Spleen (tissue), 13 donors: ENCODE data around the gene COL21A1. TPM values are rescaled to one million over a fixed set of nuclear protein-coding genes. Genes with fewer than 3 reads are reported as not detected.

ENCODE experiments used
- DNase-seq: peaks from one replicate; pipeline ENCODE4 v3.0.0-alpha.2; 2020
- H3K27ac ChIP-seq, 8 donors: fragments of 200-600 bp; sonication (generic) in 7 of 8; 1 replicate in 4 of 8; 2 replicates in 4 of 8; pipeline versions ENCODE4 v1.5.0 to v1.8.0; 2016 to 2021; ENCODE audit warnings: inconsistent platforms in 4 of 8, mild to moderate bottlenecking in 4 of 8, moderate library complexity in 1 of 8
- H3K27me3 ChIP-seq, 7 donors: fragments of 200-600 bp; sonication (generic) in 6 of 7; replicated peaks in 1 of 7; 1 replicate in 4 of 7; 2 replicates in 3 of 7; pipeline versions ENCODE4 v1.5.0 to v1.8.0; 2016 to 2021; ENCODE audit warnings: inconsistent platforms in 3 of 7, mild to moderate bottlenecking in 1 of 7
- H3K36me3 ChIP-seq, 6 donors: fragments of 200-600 bp; sonication (generic) in 5 of 6; 1 replicate in 4 of 6; 2 replicates in 2 of 6; pipeline versions ENCODE4 v1.5.0 to v1.8.0; 2016 to 2021; ENCODE audit warnings: inconsistent platforms in 2 of 6
- H3K4me1 ChIP-seq, 6 donors: fragments of 200-600 bp; sonication (generic) in 5 of 6; 1 replicate in 3 of 6; 2 replicates in 3 of 6; pipeline versions ENCODE4 v1.5.0 to v1.8.0; 2016 to 2021; ENCODE audit warnings: inconsistent platforms in 3 of 6
- H3K4me3 ChIP-seq, 8 donors: fragments of 200-600 bp; sonication (generic) in 7 of 8; 1 replicate in 4 of 8; 2 replicates in 4 of 8; pipeline versions ENCODE4 v1.5.0 to v1.8.0; 2016 to 2021; ENCODE audit warnings: inconsistent platforms in 4 of 8, mild to moderate bottlenecking in 4 of 8, moderate library complexity in 2 of 8
- H3K9me3 ChIP-seq, 8 donors: fragments of 200-600 bp; sonication (generic) in 7 of 8; 1 replicate in 4 of 8; 2 replicates in 4 of 8; pipeline versions ENCODE4 v1.5.0 to v1.8.0; 2016 to 2021; ENCODE audit warnings: inconsistent platforms in 4 of 8
- POLR2A ChIP-seq, 3 donors: fragments of 450-650 bp; IDR thresholded peaks; one replicate each; pipeline ENCODE4 v1.5.1; 2017; ENCODE audit warnings: antibody characterized with exemption in 3 of 3, mild to moderate bottlenecking in 1 of 3
- POLR2AphosphoS5 ChIP-seq, 3 donors: sonication (generic); formaldehyde crosslinking; IDR thresholded peaks; one replicate each; pipeline ENCODE4 v1.5.1; 2017; ENCODE audit warnings: antibody characterized with exemption in 3 of 3
- WGBS, 5 donors: extraction: QIAGEN DNeasy Blood & Tissue Kit in 3 of 5; methylation state at CpG; one replicate each; pipeline versions ENCODE4 v1.1.5 to v1.1.7; 2013 to 2018; 5-methylcytosine and 5-hydroxymethylcytosine counted together
- intact Hi-C: fragments of 100-400 bp; cut with DNase I; formaldehyde crosslinking; loops from one replicate; pipeline ENCODE4 v1.15.0; 2023; ENCODE audit warnings: low total_unique reads
- long read RNA-seq, 2 donors: transcript quantifications; one replicate each; lab custom pipeline, GENCODE V29; 2026
- polyA plus RNA-seq, 3 donors: library from polyadenylated mRNA; stranded (reverse); fragments of 200-250 nt; gene quantifications; one replicate each; pipeline ENCODE4 v1.2.1, GENCODE V29; 2013
- total RNA-seq, 7 donors: library from RNA; depleted of rRNA in 3 of 7; stranded (reverse); fragments of >200 nt in 3 of 7; fragmentation: NEBNext Ultra II Directional in 4 of 7; extraction: Animal tissue kit (Norgen Biotek cat#: 25700) in 4 of 7; gene quantifications; one replicate each; pipeline versions ENCODE4 v1.1.0 to v1.2.1, GENCODE V29; 2016 to 2021
- TF ChIP-seq, protein P1 (sequence below), 11 experiments: fragments of 200-600 bp in 7 of 11; fragments of 450-650 bp in 4 of 11; sonication (generic) in 4 of 11; IDR thresholded peaks in 8 of 11; conservative IDR thresholded peaks in 3 of 11; 1 replicate in 7 of 11; 2 replicates in 4 of 11; pipeline versions ENCODE4 v1.4.0 to v1.8.0; 2016 to 2021; ENCODE audit warnings: antibody characterized with exemption in 11 of 11, inconsistent platforms in 4 of 11, mild to moderate bottlenecking in 1 of 11
- donor health status: healthy with polysubstance abuse.
- donor health status: DM: no; HTN: no; CAD: no; lungs with moderate emphysema.
- donor health status: DM: no; HTN: no; CAD: no.
- donor health status: Bipolar disorder and iron deficiency.
- donor health status: healthy.
- donor health status: DM: no; HTN: no; CAD: no.
- donor health status: DM: yes; HTN: yes; CAD: no.

The COL21A1 gene
- 1 to 10 TPM in 2 of 7 donors, under 1 TPM in 5; 0.13 to 2.9 (median 0.60) TPM for total RNA-seq
- polyA plus RNA-seq, result under 1 TPM; 0.39 to 0.93 (median 0.93) TPM
- long read RNA-seq, donor 1, result 0 reads
- long read RNA-seq, donor 2, partial matches to known transcripts, result 0 of 1 reads
- long read RNA-seq, donor 2, other reads (novel, unspliced or antisense), result 0 of 1 reads

DNA sequence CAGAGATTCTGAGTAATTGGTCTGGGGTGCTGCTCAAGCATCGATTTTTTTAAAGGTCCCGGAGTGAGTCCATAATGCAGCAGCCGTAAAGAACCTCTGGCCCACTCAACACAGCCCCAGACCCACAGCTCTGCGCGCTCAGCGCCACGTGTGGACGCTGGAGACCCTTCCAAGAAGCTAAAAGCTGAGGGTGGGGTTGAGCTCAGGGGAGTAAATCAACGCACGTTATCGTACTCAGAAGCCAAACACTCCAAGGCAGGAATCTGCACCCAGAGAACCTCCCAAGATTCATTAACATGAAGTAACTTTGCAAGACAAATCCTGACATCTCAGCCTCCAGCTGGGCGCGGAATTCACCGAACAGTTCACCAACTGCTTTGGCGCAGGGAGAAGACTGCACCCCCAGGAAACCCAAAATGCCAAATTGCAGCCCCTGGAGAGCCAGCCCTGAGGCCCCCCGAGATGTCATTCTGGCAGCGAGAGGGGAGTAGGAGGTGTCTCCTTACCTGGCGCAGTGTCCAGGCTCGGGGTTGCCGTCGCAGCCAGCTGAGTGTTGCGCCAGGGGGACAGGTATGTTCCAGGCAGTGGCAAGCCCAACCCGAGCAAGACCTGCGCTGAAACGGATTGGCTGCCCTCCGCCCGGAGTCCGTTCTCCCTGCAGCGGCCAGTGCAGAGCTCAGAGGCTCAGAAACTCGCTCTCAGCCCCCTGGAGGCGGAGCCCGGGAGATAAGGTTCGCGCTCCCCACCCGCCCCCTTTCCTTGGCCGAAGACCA, at the start of gene COL21A1:
COL21A1 (minus strand) TSS at position 700 of the 773 bp plus-strand sequence. CDS start 64,962 bp downstream, outside the sequence.
- peak within 1 kb of the TSS in 3 of 8 donors; percentile 12 to 36 (median 18) for H3K4me3 ChIP-seq
- DNase-seq, result peak; percentile 71
- intact Hi-C loops, result no loop called here

DNA sequence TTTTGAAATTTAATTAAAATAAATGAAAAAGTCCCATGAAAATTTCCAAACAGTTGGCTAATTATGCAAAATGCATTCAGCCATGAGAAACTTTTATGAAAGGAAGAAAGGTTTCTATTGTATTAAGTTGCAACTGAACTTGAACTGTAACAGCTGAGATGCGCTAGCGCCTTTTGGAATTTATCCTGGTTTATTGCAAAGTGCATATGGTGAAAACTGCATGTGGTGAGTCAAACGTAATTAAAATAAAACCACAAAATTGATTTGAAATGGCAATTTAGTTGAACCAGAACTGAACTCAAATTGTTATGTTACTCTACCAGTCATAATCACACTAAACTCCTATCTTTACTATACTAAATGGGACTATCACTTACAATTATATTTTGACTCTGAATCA, 46.4 kb upstream of the COL21A1 start:
- TF ChIP-seq POLR2A (IDR thresholded peaks at IDR 0.05), result no peak
- TF ChIP-seq, protein P1, sequence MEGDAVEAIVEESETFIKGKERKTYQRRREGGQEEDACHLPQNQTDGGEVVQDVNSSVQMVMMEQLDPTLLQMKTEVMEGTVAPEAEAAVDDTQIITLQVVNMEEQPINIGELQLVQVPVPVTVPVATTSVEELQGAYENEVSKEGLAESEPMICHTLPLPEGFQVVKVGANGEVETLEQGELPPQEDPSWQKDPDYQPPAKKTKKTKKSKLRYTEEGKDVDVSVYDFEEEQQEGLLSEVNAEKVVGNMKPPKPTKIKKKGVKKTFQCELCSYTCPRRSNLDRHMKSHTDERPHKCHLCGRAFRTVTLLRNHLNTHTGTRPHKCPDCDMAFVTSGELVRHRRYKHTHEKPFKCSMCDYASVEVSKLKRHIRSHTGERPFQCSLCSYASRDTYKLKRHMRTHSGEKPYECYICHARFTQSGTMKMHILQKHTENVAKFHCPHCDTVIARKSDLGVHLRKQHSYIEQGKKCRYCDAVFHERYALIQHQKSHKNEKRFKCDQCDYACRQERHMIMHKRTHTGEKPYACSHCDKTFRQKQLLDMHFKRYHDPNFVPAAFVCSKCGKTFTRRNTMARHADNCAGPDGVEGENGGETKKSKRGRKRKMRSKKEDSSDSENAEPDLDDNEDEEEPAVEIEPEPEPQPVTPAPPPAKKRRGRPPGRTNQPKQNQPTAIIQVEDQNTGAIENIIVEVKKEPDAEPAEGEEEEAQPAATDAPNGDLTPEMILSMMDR (IDR thresholded peaks at IDR 0.05 in 8 of 11, conservative IDR thresholded peaks at IDR 0.05 in 3 of 11), result no peak
- no peak for TF ChIP-seq POLR2AphosphoS5 (IDR thresholded peaks at IDR 0.05)

More for the DNA sequence above, at the start of gene COL21A1:
- WGBS, 5 donors, result 10 to 23% (median 14%) methylated on average over 26 to 36 of the region's 36 CpGs
- peaks cover 0 to 14% (median 0%) of the 10 kb centered on the region in 6 donors for H3K4me1 ChIP-seq
- H3K36me3 ChIP-seq, result no peaks in the 10 kb centered on the region
- no peak within 1 kb of the TSS for H3K27ac ChIP-seq
- peaks cover 0 to 23% (median 7%) of the 10 kb centered on the region in 7 donors for H3K27me3 ChIP-seq
- TF ChIP-seq POLR2AphosphoS5 (IDR thresholded peaks at IDR 0.05), result no peak
- no peak for TF ChIP-seq POLR2A (IDR thresholded peaks at IDR 0.05)
- TF ChIP-seq, protein P1 (IDR thresholded peaks at IDR 0.05 in 8 of 11, conservative IDR thresholded peaks at IDR 0.05 in 3 of 11), result no peak
- H3K9me3 ChIP-seq, result no peaks in the 10 kb centered on the region

DNA sequence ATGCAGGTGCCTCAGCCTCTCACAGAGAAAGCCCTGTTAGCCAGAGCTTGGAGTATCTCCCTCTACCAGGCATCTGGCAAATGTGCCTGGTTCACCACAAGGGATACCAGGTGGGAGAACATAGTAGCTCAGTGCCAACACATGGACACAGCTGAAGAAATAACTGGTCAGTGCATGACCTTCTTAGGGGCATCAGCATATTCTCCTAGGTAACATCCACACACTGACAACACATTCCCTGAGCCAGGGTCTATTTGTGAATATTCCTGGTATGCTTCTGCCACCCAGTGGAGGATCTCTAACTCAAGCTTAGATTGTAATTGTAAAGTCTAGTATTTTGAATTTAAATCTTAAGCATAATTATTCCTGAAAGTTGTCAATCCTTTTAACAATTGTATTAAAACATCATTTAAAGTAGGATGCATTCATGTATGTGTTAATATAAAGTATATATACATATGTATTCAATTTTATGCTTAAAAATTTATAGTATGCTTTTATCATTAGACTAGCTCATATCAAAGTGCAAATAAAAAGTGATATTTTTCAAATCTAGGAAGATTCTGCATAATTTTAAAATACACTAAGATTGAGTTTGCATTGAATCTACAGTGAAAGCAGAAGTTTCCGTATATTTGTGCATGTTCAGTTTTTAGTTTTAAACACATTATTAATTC, 45.3 kb upstream of the COL21A1 start:
- no peak overlapping the region for H3K27ac ChIP-seq
- H3K4me1 ChIP-seq, result no peaks in the 10 kb centered on the region
- DNase-seq, result no peak
- H3K9me3 ChIP-seq, result no peaks in the 10 kb centered on the region
- H3K4me3 ChIP-seq, result no peak overlapping the region
- no peaks in the 10 kb centered on the region for H3K27me3 ChIP-seq
- TF ChIP-seq, protein P1 (IDR thresholded peaks at IDR 0.05 in 8 of 11, conservative IDR thresholded peaks at IDR 0.05 in 3 of 11), result peak in 8 of 11 experiments; percentile 5 to 52 (median 37)
- no peak for TF ChIP-seq POLR2AphosphoS5 (IDR thresholded peaks at IDR 0.05)
- intact Hi-C loops, result loop anchor here (5.0 kb wide), 1 partner anchor 310 kb away; no protein-coding TSS in a partner anchor
- no peaks in the 10 kb centered on the region for H3K36me3 ChIP-seq
- 63 to 92% (median 79%) methylated on average over 1 of the region's 1 CpG for WGBS, 5 donors

More for the DNA sequence above, 46.4 kb upstream of the COL21A1 start:
- no peaks in the 10 kb centered on the region for H3K9me3 ChIP-seq
- H3K27ac ChIP-seq, result no peak overlapping the region
- no peaks in the 10 kb centered on the region for H3K36me3 ChIP-seq
- no peak for DNase-seq
- no peaks in the 10 kb centered on the region for H3K4me1 ChIP-seq
- H3K4me3 ChIP-seq, result no peak overlapping the region
- no peaks in the 10 kb centered on the region for H3K27me3 ChIP-seq
- intact Hi-C loops, result loop anchor here (5.0 kb wide), 1 partner anchor 311 kb away; no protein-coding TSS in a partner anchor
- WGBS, 5 donors, result 80 to 89% (median 85%) methylated on average over 3 of the region's 3 CpGs
